ENCODE results near the gene AKT2. TPM values are rescaled to one million over a fixed set of nuclear protein-coding genes. Genes with fewer than 3 reads are reported as not detected.

AKT2 gene
- total RNA-seq, 2 donors from 2014 or later = 190 to 208 TPM

DNA sequence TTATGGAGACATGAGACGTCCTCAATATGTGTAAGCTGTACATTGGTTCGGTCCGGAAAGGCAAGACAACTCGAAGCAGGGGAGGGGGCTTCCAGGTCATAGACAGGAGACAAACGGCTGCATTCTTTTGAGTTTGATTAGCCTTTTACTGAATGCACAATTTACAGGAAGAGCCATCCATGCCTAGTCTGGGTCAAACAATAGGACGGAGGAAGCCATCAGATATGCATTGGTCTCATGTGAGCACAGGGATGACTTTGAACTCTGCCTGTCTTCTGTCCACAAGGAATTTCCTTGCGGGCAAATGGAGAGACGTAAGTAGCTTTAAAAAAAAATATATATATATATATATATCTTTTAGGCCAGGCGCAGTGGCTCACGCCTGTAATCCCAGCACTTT lies 56.8 kb downstream of the AKT2 start:
- Mint-ChIP-seq H3K4me1 (peaks cover 22% of the 10 kb centered on the region), H3K27ac (no peak overlapping the region), H3K27me3 (ENCODE audit: insufficient read depth) (peaks cover 41% of the 10 kb centered on the region), H3K36me3 (ENCODE audit: low read depth) (no peaks in the 10 kb centered on the region), H3K9me3 (no peaks in the 10 kb centered on the region), H3K4me3 (no peak overlapping the region)
- no peak overlapping the region for H3K4me3 ChIP-seq (ENCODE audit: low read length)
- H3K4me1 ChIP-seq (ENCODE audit: control insufficient read depth, insufficient read depth, low read length) = peaks cover 12% of the 10 kb centered on the region
- H3K27ac ChIP-seq (ENCODE audit: low read depth, low read length) = no peak overlapping the region
- 89 to 93% methylated on average over 6 to 8 of the region's 10 CpGs for WGBS, 2 experiments (ENCODE audit: insufficient coverage in 1 of 2, insufficient read length in 1 of 2)
- peaks cover 2% of the 10 kb centered on the region for H3K36me3 ChIP-seq (ENCODE audit: control insufficient read depth, insufficient read depth, low read length)
- DNase-seq = no peak
- no peak for TF ChIP-seq CTCF (conservative IDR thresholded peaks at IDR 0.05)
- H3K9me3 ChIP-seq (ENCODE audit: control insufficient read depth, low read length) = no peaks in the 10 kb centered on the region
- H3K27me3 ChIP-seq (ENCODE audit: control insufficient read depth, insufficient read depth, low read length, poor library complexity, severe bottlenecking) = no peaks in the 10 kb centered on the region
- no peak overlapping the region for H3K9ac ChIP-seq (ENCODE audit: extremely low read depth, low read length, poor library complexity, severe bottlenecking)

- no peaks in the 10 kb centered on the region for H3K9me3 ChIP-seq (ENCODE audit: control insufficient read depth, low read length)
- H3K9ac ChIP-seq (ENCODE audit: extremely low read depth, low read length, poor library complexity, severe bottlenecking) = no peak overlapping the region
- WGBS, 2 experiments (ENCODE audit: insufficient coverage in 1 of 2, insufficient read length in 1 of 2) = 73 to 79% methylated on average over 13 to 21 of the region's 21 CpGs
- no peaks in the 10 kb centered on the region for H3K4me1 ChIP-seq (ENCODE audit: control insufficient read depth, insufficient read depth, low read length)
- TF ChIP-seq CTCF (conservative IDR thresholded peaks at IDR 0.05) = no peak
- H3K4me3 ChIP-seq (ENCODE audit: low read length) = no peak overlapping the region
- Mint-ChIP-seq H3K9me3 (peaks cover 4% of the 10 kb centered on the region), H3K27ac (no peak overlapping the region), H3K27me3 (ENCODE audit: insufficient read depth) (peaks cover 48% of the 10 kb centered on the region), H3K4me3 (no peak overlapping the region), H3K36me3 (ENCODE audit: low read depth) (no peaks in the 10 kb centered on the region), H3K4me1 (peaks cover 4% of the 10 kb centered on the region)
- H3K27ac ChIP-seq (ENCODE audit: low read depth, low read length) = no peak overlapping the region
- H3K36me3 ChIP-seq (ENCODE audit: control insufficient read depth, insufficient read depth, low read length) = no peaks in the 10 kb centered on the region
- no peak for DNase-seq
- peaks cover 5% of the 10 kb centered on the region for H3K27me3 ChIP-seq (ENCODE audit: control insufficient read depth, insufficient read depth, low read length, poor library complexity, severe bottlenecking)
Measured at GRCh38 chr19:40225440-40226305, 59.5 kb downstream of the AKT2 start.

GRCh38 chr19:40224342-40225150 lies 60.6 kb downstream of the AKT2 start:
- no peaks in the 10 kb centered on the region for H3K9me3 ChIP-seq (ENCODE audit: control insufficient read depth, low read length)
- TF ChIP-seq CTCF (conservative IDR thresholded peaks at IDR 0.05) = no peak
- no peaks in the 10 kb centered on the region for H3K36me3 Mint-ChIP-seq (ENCODE audit: low read depth)
- no peak overlapping the region for H3K27ac ChIP-seq (ENCODE audit: low read depth, low read length)
- H3K4me1 ChIP-seq (ENCODE audit: control insufficient read depth, insufficient read depth, low read length) = no peaks in the 10 kb centered on the region
- H3K27me3 Mint-ChIP-seq (ENCODE audit: insufficient read depth) = peaks cover 60% of the 10 kb centered on the region
- WGBS, 2 experiments (ENCODE audit: insufficient coverage in 1 of 2, insufficient read length in 1 of 2) = 92 to 93% methylated on average over 20 to 32 of the region's 32 CpGs
- H3K27me3 ChIP-seq (ENCODE audit: control insufficient read depth, insufficient read depth, low read length, poor library complexity, severe bottlenecking) = peaks cover 15% of the 10 kb centered on the region
- peaks cover 4% of the 10 kb centered on the region for H3K9me3 Mint-ChIP-seq
- peaks cover 3% of the 10 kb centered on the region for H3K4me1 Mint-ChIP-seq
- H3K27ac Mint-ChIP-seq = no peak overlapping the region
- DNase-seq = no peak
- no peaks in the 10 kb centered on the region for H3K36me3 ChIP-seq (ENCODE audit: control insufficient read depth, insufficient read depth, low read length)
- H3K4me3 ChIP-seq (ENCODE audit: low read length) = no peak overlapping the region
- no peak overlapping the region for H3K4me3 Mint-ChIP-seq
- no peak overlapping the region for H3K9ac ChIP-seq (ENCODE audit: extremely low read depth, low read length, poor library complexity, severe bottlenecking)
